ENCODE data around the gene FOXP1.

- TF ChIP-seq POLR2AphosphoS5 (IDR thresholded peaks at IDR 0.05; ENCODE audit: low read depth, low read length), result no peak
- no peak for TF ChIP-seq TAF1 (IDR thresholded peaks at IDR 0.05; ENCODE audit: borderline replicate concordance, insufficient read depth, low read length)
- TF ChIP-seq REST (IDR thresholded peaks at IDR 0.05; ENCODE audit: insufficient read depth in 1 of 2, low read depth in 2 of 2, low read length in 2 of 2), result no peak
- TF ChIP-seq SIN3A (IDR thresholded peaks at IDR 0.05; ENCODE audit: borderline replicate concordance, insufficient read depth, low read length), result no peak
- TF ChIP-seq FOXP2 (optimal IDR thresholded peaks at IDR 0.05; ENCODE audit: borderline replicate concordance, extremely low read depth, extremely low read length, insufficient read depth), result no peak
Observed at GRCh38 chr3:71140477-71140876, 443.1 kb downstream of the FOXP1 start.
